ENCODE data around the gene MET. TPM values are rescaled to one million over a fixed set of nuclear protein-coding genes. Genes with fewer than 3 reads are reported as not detected.

MET gene
- polyA plus RNA-seq, 1 donor from 2014 or later: not detected

DNA sequence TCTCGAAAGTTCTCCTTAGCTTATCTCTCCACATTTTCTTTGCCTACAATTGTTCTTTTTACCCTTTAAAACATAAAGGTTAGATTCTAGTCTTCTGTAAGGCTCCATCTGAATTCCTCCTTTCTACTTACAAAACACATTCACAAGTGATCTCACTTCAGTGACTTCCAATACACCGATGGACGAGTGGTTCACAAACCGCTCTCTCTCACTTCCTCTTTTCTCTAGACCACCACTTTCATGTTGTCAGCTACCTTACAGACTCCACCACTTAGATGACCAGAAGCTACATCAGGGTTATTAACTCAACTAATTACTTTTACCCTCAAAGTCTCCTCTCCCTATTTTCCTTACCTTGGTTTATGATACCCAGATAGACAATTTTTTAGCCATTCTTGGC is 11.8 kb downstream of the MET start:
- no peaks in the 10 kb centered on the region for H4K20me1 ChIP-seq (ENCODE audit: insufficient read depth)
- no peaks in the 10 kb centered on the region for H3K9me3 ChIP-seq (ENCODE audit: low read length)
- H3K9ac ChIP-seq (ENCODE audit: low read length): no peak overlapping the region
- no peaks in the 10 kb centered on the region for H3K27me3 ChIP-seq (ENCODE audit: insufficient read depth, low read depth, low read length)
- no peaks in the 10 kb centered on the region for H3K36me3 ChIP-seq (ENCODE audit: insufficient read depth, low read length)
- H2AFZ ChIP-seq (ENCODE audit: low read depth, low read length): no peak overlapping the region
- peaks cover 3% of the 10 kb centered on the region for H3F3A ChIP-seq (ENCODE audit: insufficient read depth, low read length, poor library complexity, severe bottlenecking)
- no peaks in the 10 kb centered on the region for H3K9me2 ChIP-seq (ENCODE audit: insufficient read depth, low read length)
- H3K4me3 ChIP-seq (ENCODE audit: low read length): no peak overlapping the region
- TF ChIP-seq CTCF (IDR thresholded peaks at IDR 0.05; ENCODE audit: poor library complexity, severe bottlenecking) (no peak), POLR2AphosphoS5 (IDR thresholded peaks at IDR 0.05) (no peak), SMC3 (conservative IDR thresholded peaks at IDR 0.05; ENCODE audit: poor library complexity) (no peak), RAD21 (conservative IDR thresholded peaks at IDR 0.05) (no peak), TAF1 (IDR thresholded peaks at IDR 0.05; ENCODE audit: low read depth) (no peak), EZH2 (IDR thresholded peaks at IDR 0.05; ENCODE audit: borderline replicate concordance, insufficient read depth, low read length, poor library complexity, severe bottlenecking) (no peak), MXI1 (conservative IDR thresholded peaks at IDR 0.05; ENCODE audit: poor library complexity, severe bottlenecking) (no peak), EP300 (conservative IDR thresholded peaks at IDR 0.05; ENCODE audit: poor library complexity, severe bottlenecking) (no peak)
- TF ChIP-seq, protein P1, sequence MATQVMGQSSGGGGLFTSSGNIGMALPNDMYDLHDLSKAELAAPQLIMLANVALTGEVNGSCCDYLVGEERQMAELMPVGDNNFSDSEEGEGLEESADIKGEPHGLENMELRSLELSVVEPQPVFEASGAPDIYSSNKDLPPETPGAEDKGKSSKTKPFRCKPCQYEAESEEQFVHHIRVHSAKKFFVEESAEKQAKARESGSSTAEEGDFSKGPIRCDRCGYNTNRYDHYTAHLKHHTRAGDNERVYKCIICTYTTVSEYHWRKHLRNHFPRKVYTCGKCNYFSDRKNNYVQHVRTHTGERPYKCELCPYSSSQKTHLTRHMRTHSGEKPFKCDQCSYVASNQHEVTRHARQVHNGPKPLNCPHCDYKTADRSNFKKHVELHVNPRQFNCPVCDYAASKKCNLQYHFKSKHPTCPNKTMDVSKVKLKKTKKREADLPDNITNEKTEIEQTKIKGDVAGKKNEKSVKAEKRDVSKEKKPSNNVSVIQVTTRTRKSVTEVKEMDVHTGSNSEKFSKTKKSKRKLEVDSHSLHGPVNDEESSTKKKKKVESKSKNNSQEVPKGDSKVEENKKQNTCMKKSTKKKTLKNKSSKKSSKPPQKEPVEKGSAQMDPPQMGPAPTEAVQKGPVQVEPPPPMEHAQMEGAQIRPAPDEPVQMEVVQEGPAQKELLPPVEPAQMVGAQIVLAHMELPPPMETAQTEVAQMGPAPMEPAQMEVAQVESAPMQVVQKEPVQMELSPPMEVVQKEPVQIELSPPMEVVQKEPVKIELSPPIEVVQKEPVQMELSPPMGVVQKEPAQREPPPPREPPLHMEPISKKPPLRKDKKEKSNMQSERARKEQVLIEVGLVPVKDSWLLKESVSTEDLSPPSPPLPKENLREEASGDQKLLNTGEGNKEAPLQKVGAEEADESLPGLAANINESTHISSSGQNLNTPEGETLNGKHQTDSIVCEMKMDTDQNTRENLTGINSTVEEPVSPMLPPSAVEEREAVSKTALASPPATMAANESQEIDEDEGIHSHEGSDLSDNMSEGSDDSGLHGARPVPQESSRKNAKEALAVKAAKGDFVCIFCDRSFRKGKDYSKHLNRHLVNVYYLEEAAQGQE (IDR thresholded peaks at IDR 0.05; ENCODE audit: borderline replicate concordance): no peak
- H3K4me2 ChIP-seq (ENCODE audit: low read length): no peak overlapping the region
- H3K27ac ChIP-seq (ENCODE audit: low read length): no peak overlapping the region
- H3K79me2 ChIP-seq (replicated peaks; ENCODE audit: insufficient read depth, low read length): no peaks in the 10 kb centered on the region

DNA sequence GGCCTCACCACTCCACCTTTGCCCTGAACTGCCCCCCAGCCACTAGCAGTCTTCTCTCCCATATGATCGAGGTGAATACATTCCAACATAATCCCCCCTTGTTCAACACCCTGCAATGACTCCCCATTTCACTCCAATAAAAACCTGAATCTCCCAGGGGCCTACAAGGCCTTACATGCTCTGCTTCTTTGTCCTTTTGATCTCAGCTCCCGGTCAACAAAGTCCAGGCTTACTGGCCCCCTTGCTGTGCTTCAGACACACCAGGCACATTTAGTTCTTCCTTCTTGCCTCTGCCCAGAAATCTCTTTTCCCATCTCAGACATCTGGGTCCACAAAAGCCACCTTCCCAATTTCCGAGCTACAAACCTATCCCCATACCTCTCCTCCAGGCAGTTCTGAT is 14.0 kb downstream of the MET start:
- TF ChIP-seq, protein P1 (IDR thresholded peaks at IDR 0.05; ENCODE audit: borderline replicate concordance): no peak
- TF ChIP-seq CTCF (IDR thresholded peaks at IDR 0.05; ENCODE audit: poor library complexity, severe bottlenecking) (no peak), EP300 (conservative IDR thresholded peaks at IDR 0.05; ENCODE audit: poor library complexity, severe bottlenecking) (no peak)
- no peaks in the 10 kb centered on the region for H3K79me2 ChIP-seq (replicated peaks; ENCODE audit: insufficient read depth, low read length)
- H2AFZ ChIP-seq (ENCODE audit: low read depth, low read length): no peak overlapping the region
- no peaks in the 10 kb centered on the region for H3F3A ChIP-seq (ENCODE audit: insufficient read depth, low read length, poor library complexity, severe bottlenecking)
- no peaks in the 10 kb centered on the region for H4K20me1 ChIP-seq (ENCODE audit: insufficient read depth)
- H3K36me3 ChIP-seq (ENCODE audit: insufficient read depth, low read length): no peaks in the 10 kb centered on the region
- no peak overlapping the region for H3K4me3 ChIP-seq (ENCODE audit: low read length)
- no peak overlapping the region for H3K9ac ChIP-seq (ENCODE audit: low read length)
- no peaks in the 10 kb centered on the region for H3K27me3 ChIP-seq (ENCODE audit: insufficient read depth, low read depth, low read length)
- no peak overlapping the region for H3K4me2 ChIP-seq (ENCODE audit: low read length)
- H3K9me3 ChIP-seq (ENCODE audit: low read length): no peaks in the 10 kb centered on the region
- no peak overlapping the region for H3K27ac ChIP-seq (ENCODE audit: low read length)
- no peaks in the 10 kb centered on the region for H3K9me2 ChIP-seq (ENCODE audit: insufficient read depth, low read length)
